ENCODE measurements around the gene HSP90AB1.

HSP90AB1 gene

DNA sequence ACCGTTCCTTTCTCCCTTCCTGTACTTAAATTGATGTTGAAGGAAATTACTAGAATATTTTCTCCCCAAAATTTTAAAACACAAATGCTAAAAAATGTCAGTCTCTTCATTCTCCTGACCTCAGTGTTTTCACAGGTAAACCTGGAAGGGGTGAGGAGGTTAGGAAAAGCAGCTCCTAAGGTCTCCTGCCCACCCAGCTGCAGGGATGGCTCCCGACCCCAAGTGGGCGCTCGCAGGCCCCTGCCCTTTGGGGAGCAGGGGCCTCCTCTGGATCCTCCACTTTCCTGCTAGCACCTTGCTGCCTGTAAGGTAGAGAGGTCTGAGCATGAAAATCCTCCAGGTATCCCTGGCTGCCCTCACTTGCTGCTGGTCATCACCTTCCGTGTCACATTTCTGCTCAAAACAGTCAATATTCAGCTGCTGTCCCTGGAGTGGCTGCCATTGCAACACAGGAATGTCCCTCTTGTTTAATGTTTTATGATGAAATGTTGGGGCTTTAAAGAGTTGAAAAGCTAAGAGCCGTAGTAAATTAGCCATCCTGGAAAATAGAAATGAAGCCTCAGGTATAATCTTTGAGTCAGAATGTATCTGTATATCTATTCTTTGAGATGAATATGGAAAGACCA, 10.9 kb upstream of the HSP90AB1 start:
- DNase-seq (ENCODE audit: low spot score), result no peak

DNA sequence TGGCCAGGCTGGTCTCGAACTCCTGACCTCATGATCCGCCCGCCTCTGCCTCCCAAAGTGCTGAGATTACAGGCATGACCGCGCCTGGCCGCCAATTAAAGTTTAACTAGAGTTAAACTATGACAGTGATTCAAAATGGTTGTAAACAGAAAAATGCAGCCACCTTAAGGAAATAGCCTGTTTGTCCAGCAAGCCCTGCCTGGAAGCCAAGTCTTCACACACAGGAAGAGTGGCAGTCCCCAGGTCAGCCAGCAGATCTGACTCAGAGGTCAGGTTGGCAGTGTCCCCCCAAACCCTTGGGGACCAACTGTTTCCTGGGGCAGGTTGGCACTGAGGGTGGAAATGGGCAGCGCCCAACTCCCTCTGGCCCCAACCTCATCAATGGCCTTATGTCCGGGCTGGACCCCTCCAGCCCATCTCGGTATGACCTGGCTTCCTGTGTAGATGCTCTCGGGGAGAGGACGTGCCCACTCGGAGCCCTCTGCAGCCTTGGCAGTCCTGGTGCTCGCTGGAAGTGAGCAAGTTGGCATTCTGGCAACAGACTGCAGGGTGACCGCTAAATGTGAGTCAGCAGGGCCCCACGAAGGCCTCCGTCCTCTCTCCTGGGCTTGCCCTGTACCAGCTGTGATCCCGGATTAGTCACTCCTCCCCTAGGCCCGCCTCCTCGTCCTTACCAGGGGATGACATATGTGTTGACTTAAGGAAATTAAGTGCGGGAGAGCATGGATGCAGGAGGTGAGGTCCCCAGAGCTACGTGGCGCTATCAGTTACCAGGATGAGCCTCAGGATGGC, 9.7 kb upstream of the HSP90AB1 start:
- DNase-seq (ENCODE audit: low spot score), result peak; percentile 85

DNA sequence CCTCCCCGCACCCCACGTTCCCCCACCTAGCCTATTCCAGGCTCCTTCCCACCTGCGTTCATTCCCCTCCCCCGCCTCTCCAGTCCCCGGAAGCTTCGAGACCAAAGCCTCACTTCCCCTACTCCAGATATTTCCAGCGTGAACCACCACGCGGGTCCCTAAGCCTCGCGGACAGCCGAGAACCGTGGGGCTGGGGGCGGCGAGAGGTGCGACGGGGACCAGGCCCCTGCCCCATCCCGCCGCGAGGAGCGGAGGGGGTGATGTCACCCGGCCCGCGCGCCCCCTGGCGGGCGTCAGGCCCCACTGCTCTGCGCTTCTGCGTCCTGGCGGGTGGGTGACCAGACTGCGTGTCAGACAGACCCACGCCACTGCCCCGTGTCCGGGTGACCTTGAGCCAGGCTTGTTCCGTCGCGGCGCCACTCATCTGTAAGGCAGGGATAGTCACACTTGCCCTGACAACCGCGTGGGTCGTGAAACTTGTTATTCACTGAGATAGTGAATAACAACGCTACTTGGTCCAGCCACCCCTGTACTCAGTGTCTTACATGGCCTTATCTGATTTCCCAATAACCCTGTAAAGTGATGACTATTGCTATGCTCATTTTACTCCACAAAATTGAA, 9.0 kb upstream of the HSP90AB1 start:
- peak; percentile 80 for DNase-seq (ENCODE audit: low spot score)

DNA sequence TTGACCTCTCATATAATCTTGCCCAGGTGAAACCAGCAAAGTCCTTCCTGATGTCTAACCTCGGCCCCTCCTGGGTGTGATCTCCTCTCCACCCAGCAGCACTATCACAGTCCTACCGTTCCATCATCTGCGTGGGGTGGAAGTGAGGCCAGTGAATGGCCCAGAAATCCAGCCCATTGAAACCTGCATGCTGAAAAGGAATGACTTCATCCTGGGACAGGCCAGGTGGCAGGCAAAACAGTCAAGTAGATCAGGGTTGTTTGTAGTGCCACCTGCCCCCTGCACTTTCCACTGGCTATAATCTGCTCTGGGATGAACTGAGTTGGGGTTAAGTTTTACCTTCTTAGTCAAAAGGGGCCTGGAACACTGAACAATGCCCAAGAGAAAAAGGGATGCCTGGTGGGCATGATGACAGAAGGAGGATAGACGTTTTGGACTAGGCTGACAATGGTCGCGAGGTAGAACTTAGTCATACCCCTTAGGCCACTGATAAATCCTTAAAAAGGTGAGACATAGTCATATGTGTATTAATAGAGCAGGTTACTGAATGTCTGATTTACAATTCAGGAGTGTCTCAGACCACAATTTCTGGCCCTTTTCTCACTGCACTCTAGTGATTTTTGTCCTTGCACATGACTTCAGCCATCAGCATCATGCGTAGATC, 8.1 kb upstream of the HSP90AB1 start:
- no peak for DNase-seq (ENCODE audit: low spot score)

DNA sequence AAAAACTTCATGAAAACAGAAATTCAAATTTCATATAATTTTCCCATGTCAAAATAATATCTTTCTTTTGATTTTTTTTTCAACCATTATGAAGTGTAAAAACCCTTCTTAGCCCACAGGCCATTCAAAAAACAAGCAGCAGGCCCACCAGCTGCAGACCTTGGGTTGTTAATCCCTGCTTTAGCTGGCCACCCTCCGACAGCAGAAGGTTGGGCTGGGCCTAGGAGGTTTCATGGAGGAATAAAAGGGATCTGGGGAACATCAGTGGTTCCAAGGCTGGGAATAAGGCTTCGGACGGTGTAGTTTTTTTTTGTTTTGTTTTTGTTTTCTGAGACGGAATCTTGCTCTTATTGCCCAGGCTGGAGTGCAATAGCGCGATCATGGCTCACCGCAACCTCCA, 3.6 kb upstream of the HSP90AB1 start:
- no peak for DNase-seq (ENCODE audit: low spot score)

DNA sequence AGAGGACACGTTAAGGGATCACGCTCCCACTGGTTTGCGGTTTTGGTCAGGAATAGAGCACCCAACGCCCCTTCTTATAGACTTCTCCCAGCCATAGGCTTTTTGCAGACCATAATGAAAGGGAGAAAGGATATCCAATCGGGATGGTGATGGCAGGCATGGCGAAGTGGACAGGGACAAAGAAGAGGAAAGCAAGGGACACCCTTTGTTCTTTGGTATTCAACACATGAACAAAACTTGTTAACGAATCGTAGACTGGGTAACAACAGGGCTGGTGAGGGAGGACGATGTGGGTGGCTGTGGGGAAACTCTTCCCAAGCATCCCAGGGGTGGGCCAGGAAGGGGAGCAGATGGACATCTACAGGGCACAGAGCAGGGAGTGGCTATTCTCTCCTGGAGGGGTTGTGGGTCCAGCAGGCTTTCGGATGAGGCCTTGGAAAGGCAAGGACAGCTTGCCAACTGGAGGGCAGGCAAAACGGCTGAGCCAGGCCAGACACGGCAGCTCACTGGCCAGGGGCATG, 1.4 kb upstream of the HSP90AB1 start:
- no peak for DNase-seq (ENCODE audit: low spot score)

DNA sequence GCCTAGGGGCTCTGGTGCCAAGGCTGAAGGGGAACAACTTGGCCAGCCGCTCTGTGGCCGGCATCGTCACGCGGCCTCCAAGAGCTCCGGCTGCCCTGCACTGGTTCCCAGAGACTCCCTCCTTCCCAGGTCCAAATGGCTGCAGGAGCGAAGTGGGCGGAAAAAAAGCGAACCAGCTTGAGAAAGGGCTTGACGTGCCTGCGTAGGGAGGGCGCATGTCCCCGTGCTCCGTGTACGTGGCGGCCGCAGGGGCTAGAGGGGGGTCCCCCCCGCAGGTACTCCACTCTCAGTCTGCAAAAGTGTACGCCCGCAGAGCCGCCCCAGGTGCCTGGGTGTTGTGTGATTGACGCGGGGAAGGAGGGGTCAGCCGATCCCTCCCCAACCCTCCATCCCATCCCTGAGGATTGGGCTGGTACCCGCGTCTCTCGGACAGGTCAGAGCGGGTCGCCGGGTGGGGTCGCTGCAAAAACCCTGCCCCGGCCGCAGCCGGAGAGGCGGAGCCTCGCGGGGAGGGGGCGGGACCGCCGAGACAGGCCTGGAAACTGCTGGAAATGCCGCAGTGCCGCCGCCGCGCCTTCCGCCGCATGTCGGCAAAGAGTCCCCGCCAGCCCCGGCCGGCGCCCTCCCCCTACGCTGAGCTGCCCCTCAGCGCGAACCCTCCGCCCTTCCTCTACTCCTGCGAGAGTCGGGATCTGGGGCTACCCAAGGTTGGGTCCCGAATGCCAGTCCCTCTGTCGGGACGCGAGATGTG, 814 bp upstream of the HSP90AB1 start:
- DNase-seq (ENCODE audit: low spot score), result peak; percentile 75

DNA sequence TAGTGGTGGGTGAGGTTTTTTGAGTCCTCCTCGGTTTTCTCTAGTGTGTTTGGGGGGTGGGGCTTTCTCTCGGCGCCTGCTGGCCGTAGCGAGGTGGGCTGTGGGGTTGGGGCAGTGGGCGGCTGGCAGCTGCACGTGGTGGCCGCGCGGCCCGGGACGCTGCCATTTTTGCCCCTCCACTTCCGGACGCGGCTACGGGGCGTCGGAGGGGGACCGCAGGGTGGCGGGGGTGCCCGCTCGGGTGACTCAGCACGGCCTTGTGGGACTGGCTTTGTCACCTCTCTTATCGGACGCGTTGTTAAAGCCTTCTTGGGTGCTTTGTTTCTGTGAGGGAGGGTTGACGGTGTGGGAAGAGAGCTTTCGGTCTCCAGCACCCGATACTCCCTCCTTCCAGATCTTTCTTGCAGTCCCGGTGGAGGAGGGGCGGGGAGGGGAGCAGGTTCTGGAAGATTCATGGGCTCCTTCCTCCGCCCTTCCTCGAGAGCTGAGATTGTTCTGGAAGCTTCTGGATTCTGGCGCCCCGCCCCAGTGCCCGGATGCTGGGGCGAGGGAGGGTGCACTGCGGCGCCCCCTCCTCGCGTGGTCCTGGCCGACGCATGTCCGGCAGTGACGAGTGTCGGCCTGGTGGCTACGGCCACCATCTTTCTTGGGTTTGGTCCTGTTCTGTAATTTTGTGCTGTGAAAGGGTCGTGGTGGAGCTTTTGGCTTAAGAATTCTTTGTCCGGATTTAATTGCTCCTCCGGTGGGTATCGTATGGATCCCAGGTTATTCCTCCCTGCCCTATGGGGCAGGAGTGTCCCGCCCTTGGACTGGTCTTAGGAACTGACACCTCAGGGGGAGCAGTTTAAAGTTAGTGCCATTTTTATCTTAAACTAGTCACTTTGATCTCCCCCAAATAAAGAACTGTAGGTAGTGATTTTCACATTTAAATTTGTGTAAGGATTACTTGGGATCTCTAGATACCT, 719 bp downstream of the HSP90AB1 start:
- DNase-seq (ENCODE audit: low spot score), result peak; percentile 78

DNA sequence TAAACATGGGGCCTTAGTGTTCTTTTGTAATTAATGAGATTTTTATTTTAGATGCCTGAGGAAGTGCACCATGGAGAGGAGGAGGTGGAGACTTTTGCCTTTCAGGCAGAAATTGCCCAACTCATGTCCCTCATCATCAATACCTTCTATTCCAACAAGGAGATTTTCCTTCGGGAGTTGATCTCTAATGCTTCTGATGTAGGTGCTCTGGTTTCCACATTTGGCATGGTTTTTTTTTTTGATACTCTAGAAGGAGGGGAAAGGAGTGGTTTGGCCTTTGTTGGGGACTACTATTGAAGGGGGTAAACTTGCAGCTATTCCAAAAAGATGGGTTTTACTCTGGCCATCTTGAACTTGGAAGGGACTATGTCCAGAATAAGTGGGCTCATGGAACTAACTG, 1.7 kb downstream of the HSP90AB1 start:
- no peak for DNase-seq (ENCODE audit: low spot score)

DNA sequence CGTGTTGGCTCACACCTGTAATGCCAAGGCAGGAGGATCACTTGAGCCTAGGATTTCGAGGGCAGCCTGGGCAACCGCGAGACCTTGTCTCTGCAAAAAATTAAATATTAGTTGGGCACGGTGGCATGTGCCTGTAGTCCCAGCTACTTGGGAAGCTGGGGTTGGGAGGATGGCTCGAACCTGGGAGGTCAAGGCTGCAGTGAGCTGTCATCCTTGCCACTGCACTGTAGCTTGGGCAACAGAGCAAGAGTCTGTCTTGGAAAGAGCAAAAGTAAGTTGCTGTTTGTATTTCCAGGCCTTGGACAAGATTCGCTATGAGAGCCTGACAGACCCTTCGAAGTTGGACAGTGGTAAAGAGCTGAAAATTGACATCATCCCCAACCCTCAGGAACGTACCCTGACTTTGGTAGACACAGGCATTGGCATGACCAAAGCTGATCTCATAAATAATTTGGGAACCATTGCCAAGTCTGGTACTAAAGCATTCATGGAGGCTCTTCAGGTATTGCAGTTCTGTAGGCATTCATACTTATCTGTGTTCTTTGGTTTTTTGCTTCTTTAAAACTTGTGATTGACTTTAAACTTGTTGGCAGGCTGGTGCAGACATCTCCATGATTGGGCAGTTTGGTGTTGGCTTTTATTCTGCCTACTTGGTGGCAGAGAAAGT, 2.3 kb downstream of the HSP90AB1 start:
- peak; percentile 38 for DNase-seq (ENCODE audit: low spot score)

DNA sequence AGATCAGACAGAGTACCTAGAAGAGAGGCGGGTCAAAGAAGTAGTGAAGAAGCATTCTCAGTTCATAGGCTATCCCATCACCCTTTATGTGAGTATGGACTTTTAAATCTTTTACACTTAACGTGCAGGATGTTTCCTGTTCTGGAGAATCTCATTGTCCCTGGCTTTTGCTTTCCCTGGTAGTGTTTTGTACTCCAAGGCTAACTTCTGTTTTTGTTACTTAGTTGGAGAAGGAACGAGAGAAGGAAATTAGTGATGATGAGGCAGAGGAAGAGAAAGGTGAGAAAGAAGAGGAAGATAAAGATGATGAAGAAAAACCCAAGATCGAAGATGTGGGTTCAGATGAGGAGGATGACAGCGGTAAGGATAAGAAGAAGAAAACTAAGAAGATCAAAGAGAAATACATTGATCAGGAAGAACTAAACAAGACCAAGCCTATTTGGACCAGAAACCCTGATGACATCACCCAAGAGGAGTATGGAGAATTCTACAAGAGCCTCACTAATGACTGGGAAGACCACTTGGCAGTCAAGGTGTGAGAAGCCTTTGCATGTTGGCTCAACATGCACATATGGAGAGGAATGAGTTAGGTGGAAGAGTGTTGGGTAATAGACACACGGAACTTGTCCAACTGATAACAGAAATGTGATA, 3.3 kb downstream of the HSP90AB1 start:
- peak; percentile 46 for DNase-seq (ENCODE audit: low spot score)

DNA sequence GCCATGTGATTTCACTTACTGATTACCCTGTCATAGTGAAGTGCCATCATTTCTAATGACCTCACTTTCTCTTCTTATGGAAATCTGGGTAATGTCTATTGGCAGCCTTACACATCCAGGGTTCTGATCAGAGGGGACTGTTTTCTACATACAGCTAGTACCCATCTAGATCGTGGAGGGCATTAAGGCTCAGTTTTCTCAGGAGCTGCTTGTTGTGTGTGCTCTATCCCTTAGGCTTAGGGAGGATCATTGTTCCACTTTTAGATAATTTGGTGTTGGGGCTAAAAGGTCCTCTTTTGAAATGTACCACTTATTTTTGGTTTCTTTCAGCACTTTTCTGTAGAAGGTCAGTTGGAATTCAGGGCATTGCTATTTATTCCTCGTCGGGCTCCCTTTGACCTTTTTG, 3.8 kb downstream of the HSP90AB1 start:
- no peak for DNase-seq (ENCODE audit: low spot score)

DNA sequence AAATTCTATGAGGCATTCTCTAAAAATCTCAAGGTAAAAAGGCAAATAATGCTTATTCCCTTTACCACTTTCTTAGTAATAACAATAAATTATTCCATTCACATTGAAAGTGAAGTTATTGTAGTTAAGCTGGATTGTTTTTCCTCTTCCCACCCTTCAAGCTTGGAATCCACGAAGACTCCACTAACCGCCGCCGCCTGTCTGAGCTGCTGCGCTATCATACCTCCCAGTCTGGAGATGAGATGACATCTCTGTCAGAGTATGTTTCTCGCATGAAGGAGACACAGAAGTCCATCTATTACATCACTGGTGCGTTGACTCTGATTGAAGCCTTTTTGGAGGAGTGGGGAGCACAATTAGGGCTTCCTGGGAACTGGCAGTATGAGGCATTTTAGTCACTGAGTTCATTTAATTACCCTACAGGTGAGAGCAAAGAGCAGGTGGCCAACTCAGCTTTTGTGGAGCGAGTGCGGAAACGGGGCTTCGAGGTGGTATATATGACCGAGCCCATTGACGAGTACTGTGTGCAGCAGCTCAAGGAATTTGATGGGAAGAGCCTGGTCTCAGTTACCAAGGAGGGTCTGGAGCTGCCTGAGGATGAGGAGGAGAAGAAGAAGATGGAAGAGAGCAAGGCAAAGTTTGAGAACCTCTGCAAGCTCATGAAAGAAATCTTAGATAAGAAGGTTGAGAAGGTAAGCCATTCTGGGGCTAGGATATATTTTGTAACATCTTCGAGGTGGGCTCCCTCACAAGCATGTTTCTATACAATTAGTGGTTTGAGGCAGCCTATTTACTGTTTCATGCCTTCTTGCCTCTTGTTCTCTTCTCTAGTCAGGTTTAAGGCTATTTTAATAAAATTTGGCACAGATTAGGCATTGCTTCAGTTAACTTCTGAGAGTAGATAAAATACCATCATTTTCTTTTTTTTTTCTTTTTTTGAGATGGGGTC, 4.9 kb downstream of the HSP90AB1 start:
- DNase-seq (ENCODE audit: low spot score), result peak; percentile 24

DNA sequence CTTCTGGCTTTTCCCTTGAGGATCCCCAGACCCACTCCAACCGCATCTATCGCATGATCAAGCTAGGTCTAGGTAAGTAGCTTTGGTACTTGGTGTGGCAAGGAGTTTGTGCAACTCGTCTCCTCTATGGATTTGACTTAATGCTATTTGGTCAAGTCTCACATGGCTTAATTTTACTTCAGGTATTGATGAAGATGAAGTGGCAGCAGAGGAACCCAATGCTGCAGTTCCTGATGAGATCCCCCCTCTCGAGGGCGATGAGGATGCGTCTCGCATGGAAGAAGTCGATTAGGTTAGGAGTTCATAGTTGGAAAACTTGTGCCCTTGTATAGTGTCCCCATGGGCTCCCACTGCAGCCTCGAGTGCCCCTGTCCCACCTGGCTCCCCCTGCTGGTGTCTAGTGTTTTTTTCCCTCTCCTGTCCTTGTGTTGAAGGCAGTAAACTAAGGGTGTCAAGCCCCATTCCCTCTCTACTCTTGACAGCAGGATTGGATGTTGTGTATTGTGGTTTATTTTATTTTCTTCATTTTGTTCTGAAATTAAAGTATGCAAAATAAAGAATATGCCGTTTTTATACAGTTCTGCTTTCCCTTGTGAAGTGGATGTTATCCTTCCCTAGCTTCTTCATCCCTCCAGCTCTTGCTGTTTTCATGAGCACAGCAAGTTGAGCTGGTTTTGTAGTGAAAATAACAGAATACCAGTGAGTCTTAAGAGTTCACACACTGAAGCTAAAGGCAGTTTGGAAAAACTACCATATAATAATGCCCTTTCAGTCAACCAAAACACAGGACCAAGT, 6.6 kb downstream of the HSP90AB1 start:
- peak; percentile 43 for DNase-seq (ENCODE audit: low spot score)

DNA sequence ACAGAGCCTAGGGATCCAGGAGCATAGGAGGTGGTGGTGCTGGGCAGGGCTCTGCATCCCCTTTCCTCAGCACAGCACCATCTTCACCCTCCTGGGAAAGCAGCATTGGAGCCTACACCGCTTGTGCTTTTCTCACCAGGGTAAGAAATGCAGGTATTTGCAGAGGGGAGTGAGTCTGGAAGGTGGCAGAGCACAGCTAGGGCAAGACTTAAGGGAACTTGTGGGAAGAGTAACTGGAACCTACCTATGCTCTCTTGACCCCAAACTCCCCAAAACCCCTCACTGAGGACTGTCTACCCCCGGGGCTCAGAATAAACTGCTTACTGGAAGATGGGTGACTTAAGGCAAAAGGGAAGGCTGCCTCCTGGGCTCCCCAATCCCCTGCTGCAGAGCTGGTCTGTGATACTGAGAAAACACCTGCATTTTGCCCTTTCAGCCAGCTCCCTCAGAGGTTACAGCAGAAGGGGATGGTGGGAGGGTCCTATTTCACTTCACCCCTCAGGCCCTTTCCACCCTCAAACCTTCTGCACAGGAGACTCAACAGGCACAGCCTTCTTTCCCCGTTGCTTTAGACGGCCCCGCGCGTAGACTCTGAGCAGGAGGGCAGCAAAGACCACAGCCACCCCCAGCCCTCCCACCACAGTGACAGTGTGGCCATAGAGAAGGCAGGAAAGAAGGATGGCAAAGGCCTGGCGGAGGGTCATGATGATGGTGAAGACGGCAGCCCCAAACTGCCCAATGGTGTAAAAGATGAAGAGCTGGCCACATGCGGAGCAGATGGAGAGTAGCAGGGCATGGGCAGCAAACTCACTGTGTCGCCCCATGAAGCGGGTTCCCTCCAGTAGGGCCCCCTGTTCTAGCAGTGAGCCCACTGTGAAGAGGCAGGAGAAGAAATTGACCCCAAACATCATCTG, 7.5 kb downstream of the HSP90AB1 start:
- DNase-seq (ENCODE audit: low spot score), result peak; percentile 37

DNA sequence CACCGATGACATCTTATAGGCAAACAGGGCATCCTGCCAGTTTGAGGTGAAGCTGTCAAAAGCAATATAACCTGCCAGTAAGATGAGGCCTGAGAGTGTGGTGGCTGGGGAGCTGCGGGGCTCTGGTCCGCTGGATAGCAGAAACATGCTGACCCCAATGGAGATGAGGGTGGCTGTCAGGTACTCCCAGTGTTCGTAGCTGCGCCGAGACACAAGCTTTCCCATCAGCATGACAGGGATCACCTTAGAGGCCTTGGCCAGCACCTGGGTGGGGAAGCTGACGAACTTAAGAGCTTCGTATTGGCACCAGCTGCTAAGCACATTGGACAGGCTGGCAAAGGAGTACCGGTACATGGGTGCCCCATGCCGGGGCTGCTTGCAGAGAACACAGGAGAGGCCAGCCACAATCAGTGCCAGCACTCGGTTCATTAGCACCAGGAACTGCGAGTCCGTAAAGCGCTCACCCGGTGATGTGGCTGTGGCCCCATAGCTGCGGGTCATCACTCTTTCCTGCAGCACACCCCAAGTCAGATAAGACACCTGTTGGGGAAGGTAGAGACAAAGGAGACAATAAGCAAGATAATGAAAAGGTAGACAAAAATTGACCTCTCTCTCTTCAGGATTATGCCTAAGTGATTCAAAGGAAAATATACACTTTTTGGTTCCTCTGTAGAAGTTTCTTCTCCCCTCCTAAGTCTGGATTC, 8.4 kb downstream of the HSP90AB1 start:
- no peak for DNase-seq (ENCODE audit: low spot score)

Data from pons (tissue), 1 donor.